Colonic mucosa (tissue), 4 donors: ENCODE results near the gene CORO2B. TPM values are rescaled to one million over a fixed set of nuclear protein-coding genes. Genes with fewer than 3 reads are reported as not detected.

Experiments
- DNase-seq: peaks from one replicate; pipeline ENCODE4 v3.0.0-alpha.2; 2020
- H3K27ac ChIP-seq: fragments of 200-600 bp; one replicate; pipeline ENCODE4 v1.8.0; 2021
- H3K27me3 ChIP-seq: fragments of 200-600 bp; one replicate; pipeline ENCODE4 v1.8.0; 2021
- H3K36me3 ChIP-seq: fragments of 200-600 bp; one replicate; pipeline ENCODE4 v1.8.0; 2021
- H3K4me1 ChIP-seq: fragments of 200-600 bp; one replicate; pipeline ENCODE4 v1.8.0; 2021; ENCODE audit warnings: mild to moderate bottlenecking
- H3K4me3 ChIP-seq: fragments of 200-600 bp; one replicate; pipeline ENCODE4 v1.8.0; 2021
- H3K9ac ChIP-seq, 2 donors: one replicate each; pipeline ENCODE4 v1.7.0; 2013; ENCODE audit warnings: control low read depth in 2 of 2, low read depth in 2 of 2, low read length in 2 of 2
- H3K9me3 ChIP-seq: fragments of 200-600 bp; one replicate; pipeline ENCODE4 v1.8.0; 2021
- CTCF ChIP-seq: fragments of 200-600 bp; IDR thresholded peaks from one replicate; pipeline ENCODE4 v1.8.0; 2022; ENCODE audit warnings: antibody characterized with exemption, mild to moderate bottlenecking
- intact Hi-C: fragments of 100-400 bp; cut with DNase I; formaldehyde crosslinking; loops from one replicate; pipeline ENCODE4 v1.14.1; 2022
- total RNA-seq, 2 donors: library from RNA; stranded (reverse); fragmentation: NEBNext Ultra II Directional in 1 of 2; extraction: Animal tissue kit (Norgen Biotek cat#: 25700) in 1 of 2; gene quantifications; one replicate each; pipeline ENCODE4 v1.2.1, GENCODE V29; 2021
- donor health status: healthy.
- donor health status: DM: no; HTN: no; CAD: no.
- donor health status: DM: no; HTN: no; CAD: no.

CORO2B gene
- total RNA-seq: 1 to 10 TPM in 1 of 2 donors, under 1 TPM in 1; 0.77 to 1.2 TPM

DNA sequence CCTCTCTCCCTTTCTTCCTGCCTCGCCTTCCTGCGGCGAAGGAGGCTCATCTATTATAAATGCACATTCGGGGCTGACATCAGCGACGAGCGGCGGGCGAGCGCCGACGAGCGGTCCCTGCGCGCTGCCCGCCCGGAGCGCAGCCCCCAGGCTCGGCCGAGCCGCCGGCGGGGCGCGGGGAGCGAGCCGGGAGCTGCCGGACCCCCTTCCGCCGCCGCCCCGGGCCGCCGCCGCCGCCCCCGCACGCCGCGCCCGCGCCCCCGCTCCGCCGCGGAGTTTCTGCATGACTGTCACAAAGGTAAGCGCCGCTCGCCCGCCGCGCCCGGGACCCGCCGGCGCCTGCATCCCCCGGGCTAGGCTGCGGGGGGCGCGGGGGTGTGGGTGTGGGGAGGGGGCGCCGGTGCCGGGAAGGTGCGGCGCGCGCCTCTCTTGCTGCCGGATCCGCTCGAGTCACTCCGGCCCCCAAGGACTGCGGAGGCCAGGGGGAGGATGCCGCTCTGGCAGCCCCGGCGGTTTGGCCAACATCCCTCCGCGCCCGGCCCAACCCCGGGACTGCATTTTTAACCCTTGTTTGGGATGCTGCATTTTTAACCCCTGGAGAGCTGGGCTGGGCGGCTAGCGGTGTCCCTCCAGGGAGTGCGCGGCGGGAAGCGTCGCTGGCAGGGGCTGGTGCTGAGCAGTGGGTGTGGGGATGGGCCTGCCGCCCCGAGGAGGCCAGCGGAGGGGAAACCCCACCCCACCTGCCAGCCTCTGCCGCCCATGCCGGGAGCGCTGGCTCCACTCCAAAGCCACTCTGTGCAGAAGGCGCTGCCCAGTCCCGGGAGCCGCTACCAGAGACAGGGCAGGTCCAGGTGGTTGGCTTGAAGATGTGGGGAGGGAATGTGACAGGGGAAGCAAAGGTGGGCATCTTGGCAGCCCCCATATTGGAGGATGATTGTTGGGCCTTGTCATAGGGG is at the start of gene CORO2B:
TSS of gene CORO2B (plus strand) at position 14 of the 956 bp plus-strand sequence. CDS start at position 284, 270 bp downstream.
- H3K9ac ChIP-seq: peak within 1 kb of the TSS in 1 of 2 donors; percentile 56
- H3K4me1 ChIP-seq: peaks cover 5% of the 10 kb centered on the region
- intact Hi-C loops: loop anchor here (5.0 kb wide), 1 partner anchor 93 kb away; no protein-coding TSS in a partner anchor
- no peak within 1 kb of the TSS for H3K27ac ChIP-seq
- H3K27me3 ChIP-seq: peaks cover 22% of the 10 kb centered on the region
- no peaks in the 10 kb centered on the region for H3K9me3 ChIP-seq
- no peak for TF ChIP-seq CTCF
- H3K36me3 ChIP-seq: no peaks in the 10 kb centered on the region
- DNase-seq: no peak
- peak within 1 kb of the TSS; percentile 50 for H3K4me3 ChIP-seq

GRCh38 chr15:68531387-68532179 is 47.2 kb upstream of the CORO2B start:
- Histone ChIP-seq H3K27ac (no peak overlapping the region), H3K27me3 (no peaks in the 10 kb centered on the region), H3K9me3 (no peaks in the 10 kb centered on the region), H3K36me3 (no peaks in the 10 kb centered on the region), H3K9ac (no peak overlapping the region), H3K4me1 (no peaks in the 10 kb centered on the region), H3K4me3 (no peak overlapping the region)
- intact Hi-C loops: no loop called here
- no peak for TF ChIP-seq CTCF
- DNase-seq: no peak

GRCh38 chr15:68536331-68537095 is 42.3 kb upstream of the CORO2B start:
- DNase-seq: no peak

DNA sequence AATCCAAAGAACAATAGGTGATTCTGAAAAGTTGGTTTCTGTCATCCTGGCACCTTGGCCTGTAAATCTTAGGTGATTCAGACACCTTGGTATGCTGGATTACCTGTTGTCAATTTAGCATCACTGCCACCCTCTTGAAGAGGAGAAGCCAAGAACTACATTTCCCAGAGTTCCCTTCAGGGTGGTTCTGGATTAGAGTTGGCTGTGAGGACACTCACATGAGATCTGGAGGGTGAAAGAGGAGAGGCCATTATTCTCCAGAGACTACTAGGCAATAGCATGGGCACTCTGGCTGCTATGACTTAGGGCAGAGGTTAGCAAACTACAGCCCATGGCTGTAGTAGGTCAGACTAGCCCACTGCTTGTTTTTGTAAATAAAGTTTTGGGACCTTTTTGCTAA is 41.7 kb upstream of the CORO2B start:
- no peaks in the 10 kb centered on the region for H3K4me1 ChIP-seq
- H3K27ac ChIP-seq: no peak overlapping the region
- no peak overlapping the region for H3K9ac ChIP-seq
- no peaks in the 10 kb centered on the region for H3K36me3 ChIP-seq
- intact Hi-C loops: no loop called here
- H3K9me3 ChIP-seq: no peaks in the 10 kb centered on the region
- no peak overlapping the region for H3K4me3 ChIP-seq
- TF ChIP-seq CTCF: no peak
- no peak for DNase-seq
- no peaks in the 10 kb centered on the region for H3K27me3 ChIP-seq

More at GRCh38 chr15:68536331-68537095, 42.3 kb upstream of the CORO2B start:
- Histone ChIP-seq H3K36me3 (no peaks in the 10 kb centered on the region), H3K27ac (no peak overlapping the region), H3K27me3 (no peaks in the 10 kb centered on the region), H3K9me3 (no peaks in the 10 kb centered on the region), H3K4me1 (no peaks in the 10 kb centered on the region), H3K4me3 (no peak overlapping the region), H3K9ac (no peak overlapping the region)
- TF ChIP-seq CTCF: no peak
- intact Hi-C loops: no loop called here

- Histone ChIP-seq H3K27ac (no peak overlapping the region), H3K4me1 (no peaks in the 10 kb centered on the region)
Measured at GRCh38 chr15:68537506-68537905, 41.3 kb upstream of the CORO2B start.

More at GRCh38 chr15:68537506-68537905, 41.3 kb upstream of the CORO2B start:
- no peak overlapping the region for H3K9ac ChIP-seq
- DNase-seq: no peak
- intact Hi-C loops: no loop called here
- H3K36me3 ChIP-seq: no peaks in the 10 kb centered on the region
- no peaks in the 10 kb centered on the region for H3K27me3 ChIP-seq
- H3K4me3 ChIP-seq: no peak overlapping the region
- no peaks in the 10 kb centered on the region for H3K9me3 ChIP-seq
- TF ChIP-seq CTCF: no peak
